Loucy (cell line): ENCODE measurements around the gene DDX39B.
"Not testable (repeated sequence)": the region's sequence is repeated elsewhere in the genome, so short reads cannot be mapped to it uniquely, and the experiment has no call there.

Source experiments
- H2AFZ ChIP-seq: fragments of 200-600 bp; sonication (generic); 2 replicates; pipeline ENCODE4 v1.6.0; 2016; ENCODE audit warnings: antibody characterized with exemption, mild to moderate bottlenecking, low read length, moderate library complexity
- H3F3A ChIP-seq: fragments of 200-600 bp; 2 replicates; pipeline ENCODE4 v1.6.0; 2016; ENCODE audit warnings: antibody characterized with exemption, low read depth, mild to moderate bottlenecking
- H3K27me3 ChIP-seq: fragments of 200-600 bp; sonication (generic); 2 replicates; pipeline ENCODE4 v1.6.1; 2014; ENCODE audit warnings: low read length, mild to moderate bottlenecking; ENCODE audit not compliant: insufficient read depth, poor library complexity, severe bottlenecking
- H3K36me3 ChIP-seq: fragments of 200-600 bp; sonication (generic); 2 replicates; pipeline ENCODE4 v1.6.1; 2016; ENCODE audit warnings: low read length; ENCODE audit not compliant: insufficient read depth
- H3K4me1 ChIP-seq: fragments of 200-600 bp; sonication (generic); 2 replicates; pipeline ENCODE4 v1.5.1; 2014; ENCODE audit warnings: low read length, mild to moderate bottlenecking; ENCODE audit not compliant: insufficient read depth, poor library complexity, severe bottlenecking
- H3K4me2 ChIP-seq: fragments of 200-600 bp; sonication (generic); 2 replicates; pipeline ENCODE4 v1.6.0; 2014; ENCODE audit warnings: antibody characterized with exemption, low read length, low read depth, mild to moderate bottlenecking; ENCODE audit not compliant: poor library complexity, severe bottlenecking
- H3K4me3 ChIP-seq: fragments of 200-600 bp; sonication (generic); 2 replicates; pipeline ENCODE4 v1.5.1; 2014; ENCODE audit warnings: low read length, mild to moderate bottlenecking, mixed read lengths; ENCODE audit not compliant: poor library complexity, severe bottlenecking
- H3K79me2 ChIP-seq: fragments of 200-600 bp; sonication (generic); 2 replicates; pipeline ENCODE4 v1.6.1; 2014; ENCODE audit warnings: low read length; ENCODE audit not compliant: insufficient read depth
- H3K9ac ChIP-seq: fragments of 200-600 bp; sonication (generic); 2 replicates; pipeline ENCODE4 v1.6.0; 2014; ENCODE audit warnings: mild to moderate bottlenecking, low read depth, low read length, moderate library complexity; ENCODE audit not compliant: poor library complexity, severe bottlenecking
- H3K9me2 ChIP-seq: fragments of 200-600 bp; sonication (generic); replicated peaks from 2 replicates; pipeline ENCODE4 v1.6.1; 2016; ENCODE audit warnings: low read depth, low read length, mixed read lengths
- H3K9me3 ChIP-seq: fragments of 200-600 bp; sonication (generic); 2 replicates; pipeline ENCODE4 v1.6.1; 2014; ENCODE audit warnings: mild to moderate bottlenecking, antibody characterized with exemption, low read length, low read depth; ENCODE audit not compliant: insufficient read depth
- H4K20me1 ChIP-seq: fragments of 200-600 bp; sonication (generic); 2 replicates; pipeline ENCODE4 v1.6.0; 2014; ENCODE audit warnings: antibody characterized with exemption, low read length, mild to moderate bottlenecking; ENCODE audit not compliant: insufficient read depth, poor library complexity, severe bottlenecking
- CTCF ChIP-seq: fragments of 200-600 bp; sonication (generic); conservative IDR thresholded peaks from 2 replicates; pipeline ENCODE4 v1.5.1; 2014; ENCODE audit warnings: mild to moderate bottlenecking, antibody characterized with exemption, low read length
- EZH2phosphoT487 ChIP-seq: fragments of 200-600 bp; IDR thresholded peaks from 2 replicates; pipeline ENCODE4 v1.6.1; 2018; ENCODE audit warnings: antibody characterized with exemption, mild to moderate bottlenecking, moderate library complexity, borderline replicate concordance

DDX39B gene

GRCh38 chr6:31489086-31489485 is 52.7 kb downstream of the DDX39B start:
- H2AFZ ChIP-seq = no peak overlapping the region
- no peak overlapping the region for H3K4me3 ChIP-seq
- peaks cover 8% of the 10 kb centered on the region for H3K79me2 ChIP-seq
- H3K4me1 ChIP-seq = peaks cover 25% of the 10 kb centered on the region
- no peaks in the 10 kb centered on the region for H3K36me3 ChIP-seq
- no peaks in the 10 kb centered on the region for H4K20me1 ChIP-seq
- no peak overlapping the region for H3K9ac ChIP-seq
- H3K9me3 ChIP-seq = no peaks in the 10 kb centered on the region
- no peak overlapping the region for H3K4me2 ChIP-seq
- no peaks in the 10 kb centered on the region for H3F3A ChIP-seq
- H3K27me3 ChIP-seq = no peaks in the 10 kb centered on the region
- H3K9me2 ChIP-seq = no peaks in the 10 kb centered on the region
- TF ChIP-seq EZH2phosphoT487 (no peak), CTCF (no peak)

- H3K9me2 ChIP-seq, H4K20me1 ChIP-seq, H3K4me2 ChIP-seq, H3K36me3 ChIP-seq, H3F3A ChIP-seq, H3K27me3 ChIP-seq, H3K79me2 ChIP-seq, H2AFZ ChIP-seq, H3K4me3 ChIP-seq, H3K9me3 ChIP-seq: not testable (repeated sequence)
- peaks cover 21% of the 10 kb centered on the region for H3K4me1 ChIP-seq
- H3K9ac ChIP-seq = peak overlapping the region; percentile 50
Observed at GRCh38 chr6:31487674-31488073, 54.1 kb downstream of the DDX39B start.

GRCh38 chr6:31486065-31486837 is 55.6 kb downstream of the DDX39B start:
- not testable (repeated sequence) for H3K4me2 ChIP-seq, H4K20me1 ChIP-seq, H3K9me3 ChIP-seq, H3K4me3 ChIP-seq, H3K9me2 ChIP-seq, H3K79me2 ChIP-seq, H2AFZ ChIP-seq, H3F3A ChIP-seq, H3K36me3 ChIP-seq, H3K9ac ChIP-seq, H3K27me3 ChIP-seq
- H3K4me1 ChIP-seq = peaks cover 14% of the 10 kb centered on the region

- Histone ChIP-seq H3K9me2 (no peaks in the 10 kb centered on the region), H3K27me3 (no peaks in the 10 kb centered on the region), H3K4me1 (peaks cover 6% of the 10 kb centered on the region), H3K4me3 (no peak overlapping the region), H3K9me3 (no peaks in the 10 kb centered on the region), H3K79me2 (no peaks in the 10 kb centered on the region), H3F3A (no peaks in the 10 kb centered on the region), H2AFZ (no peak overlapping the region), H4K20me1 (no peaks in the 10 kb centered on the region), H3K36me3 (no peaks in the 10 kb centered on the region), H3K4me2 (no peak overlapping the region), H3K9ac (no peak overlapping the region)
- TF ChIP-seq CTCF (no peak), EZH2phosphoT487 (no peak)
Observed at GRCh38 chr6:31485055-31485454, 56.7 kb downstream of the DDX39B start.
